ENCODE measurements around the gene KBTBD2. TPM values are rescaled to one million over a fixed set of nuclear protein-coding genes. Genes with fewer than 3 reads are reported as not detected.
"Not testable (repeated sequence)": the region's sequence is repeated elsewhere in the genome, so short reads cannot be mapped to it uniquely, and the experiment has no call there.

The KBTBD2 gene
- total and polyA plus RNA-seq, 11 donors: 10.4 to 39.3 (median 28.5) TPM

- intact Hi-C loops (cut with DNase I): no loop called here
- Histone ChIP-seq H3K4me3 (no peak overlapping the region), H3K27ac (no peak overlapping the region), H3K9me3 (no peaks in the 10 kb centered on the region), H3K36me3 (no peaks in the 10 kb centered on the region), H3K4me1 (peaks cover 0 to 12% (median 0%) of the 10 kb centered on the region in 12 donors), H3K27me3 (no peaks in the 10 kb centered on the region)
- DNase-seq: no peak
- no peak for ATAC-seq
- WGBS, 4 donors: 95 to 96% (median 96%) methylated on average over 4 of the region's 4 CpGs
- no peak for TF ChIP-seq POLR2A (IDR thresholded peaks at IDR 0.05)
- no peak for TF ChIP-seq CTCF (IDR thresholded peaks at IDR 0.05)
Measured at GRCh38 chr7:32900433-32900995, 9.0 kb upstream of the KBTBD2 start.

GRCh38 chr7:32897376-32897775 is 5.8 kb upstream of the KBTBD2 start:
- not testable (repeated sequence) for H3K9me3 ChIP-seq, DNase-seq, ATAC-seq, H3K36me3 ChIP-seq, H3K27me3 ChIP-seq, H3K27ac ChIP-seq, H3K4me3 ChIP-seq
- peaks cover 0 to 17% (median 12%) of the 10 kb centered on the region in 12 donors for H3K4me1 ChIP-seq
- intact Hi-C loops (cut with DNase I): loop anchor here in 2 of 10 donors (5.0 to 10.0 kb wide), 3 partner anchors 53 to 403 kb away; partner anchors contain the start of genes AVL9 (in 1 of the 2) and LSM5 (in 1 of the 2)
- WGBS, 4 donors: 86 to 91% (median 89%) methylated on average over 6 of the region's 6 CpGs

GRCh38 chr7:32896564-32897347 is 5.2 kb upstream of the KBTBD2 start:
- DNase-seq (no peak), ATAC-seq (no peak)
- H3K36me3 ChIP-seq: no peaks in the 10 kb centered on the region
- no peaks in the 10 kb centered on the region for H3K27me3 ChIP-seq
- peaks cover 0 to 19% (median 14%) of the 10 kb centered on the region in 12 donors for H3K4me1 ChIP-seq
- H3K4me3 ChIP-seq: no peak overlapping the region
- 92 to 97% (median 95%) methylated on average over 6 of the region's 6 CpGs for WGBS, 4 donors
- TF ChIP-seq POLR2A (IDR thresholded peaks at IDR 0.05) (no peak), CTCF (IDR thresholded peaks at IDR 0.05) (no peak)
- H3K9me3 ChIP-seq: no peaks in the 10 kb centered on the region
- intact Hi-C loops (cut with DNase I): loop anchor here in 2 of 10 donors (5.0 to 10.0 kb wide), 3 partner anchors 52 to 402 kb away; partner anchors contain the start of genes AVL9 (in 1 of the 2) and LSM5 (in 1 of the 2)
- no peak overlapping the region for H3K27ac ChIP-seq

GRCh38 chr7:32894171-32894570 is 2.6 kb upstream of the KBTBD2 start:
- WGBS, 4 donors: 88 to 97% (median 93%) methylated on average over 4 of the region's 4 CpGs

More at GRCh38 chr7:32894171-32894570, 2.6 kb upstream of the KBTBD2 start:
- Histone ChIP-seq H3K36me3 (no peaks in the 10 kb centered on the region), H3K9me3 (no peaks in the 10 kb centered on the region), H3K4me3 (no peak overlapping the region), H3K27me3 (no peaks in the 10 kb centered on the region), H3K4me1 (peaks cover 4 to 28% (median 24%) of the 10 kb centered on the region in 12 donors), H3K27ac (peak overlapping the region in 3 of 12 donors; percentile 21 to 98 (median 97))
- DNase-seq (no peak), ATAC-seq (no peak)
- no peak for TF ChIP-seq CTCF (IDR thresholded peaks at IDR 0.05)
- TF ChIP-seq POLR2A (IDR thresholded peaks at IDR 0.05): no peak
- intact Hi-C loops (cut with DNase I): loop anchor here in 8 of 10 donors (5.0 to 10.0 kb wide), 8 partner anchors 43 to 399 kb away; partner anchors contain the start of genes FKBP9 (in 4 of the 8), AVL9 (in 1 of the 8), LSM5 (in 1 of the 8) and NT5C3A (in 1 of the 8)
